Ovary (tissue), 9 donors: ENCODE results near the gene SLC2A13. TPM values are rescaled to one million over a fixed set of nuclear protein-coding genes. Genes with fewer than 3 reads are reported as not detected.

Experiments used
- DNase-seq, 5 donors: peaks; one replicate each; pipeline ENCODE4 v3.0.0-alpha.2; 2019 to 2020
- H3K27ac ChIP-seq, 2 donors: fragments of 200-600 bp; one replicate each; pipeline versions ENCODE4 v1.5.1 to v1.8.0; 2019 to 2022
- H3K27me3 ChIP-seq: fragments of 200-600 bp; one replicate; pipeline ENCODE4 v1.8.0; 2022
- H3K36me3 ChIP-seq: fragments of 200-600 bp; sonication (generic); one replicate; pipeline ENCODE4 v1.5.1; 2019
- H3K4me1 ChIP-seq: one replicate; pipeline ENCODE4 v1.8.1; 2013; ENCODE audit warnings: mild to moderate bottlenecking, moderate library complexity; ENCODE audit not compliant: insufficient read depth
- H3K4me3 ChIP-seq: fragments of 200-600 bp; sonication (generic); one replicate; pipeline ENCODE4 v1.5.1; 2017
- H3K9me3 ChIP-seq, 2 donors: fragments of 200-600 bp in 1 of 2; sonication (generic) in 1 of 2; one replicate each; pipeline versions ENCODE4 v1.5.1 to v1.8.1; 2013 to 2019; ENCODE audit warnings: mild to moderate bottlenecking in 1 of 2, moderate library complexity in 1 of 2
- CTCF ChIP-seq, 3 donors: fragments of 450-650 bp in 2 of 3; fragments of 200-600 bp in 1 of 3; IDR thresholded peaks; one replicate each; pipeline versions ENCODE4 v1.5.1 to v1.8.0; 2016 to 2022; ENCODE audit warnings: antibody characterized with exemption in 3 of 3, mild to moderate bottlenecking in 1 of 3
- EP300 ChIP-seq: sonication (generic); formaldehyde crosslinking; IDR thresholded peaks from one replicate; pipeline ENCODE4 v1.6.1; 2017; ENCODE audit warnings: antibody characterized with exemption
- POLR2A ChIP-seq: fragments of 450-650 bp; IDR thresholded peaks from one replicate; pipeline ENCODE4 v1.6.1; 2017; ENCODE audit warnings: antibody characterized with exemption, mild to moderate bottlenecking, moderate library complexity
- WGBS, 3 donors: extraction: QIAGEN DNeasy Blood & Tissue Kit in 1 of 3; methylation state at CpG; one replicate each; pipeline versions ENCODE4 v1.1.5 to v1.1.7; 2013 to 2017; 5-methylcytosine and 5-hydroxymethylcytosine counted together
- intact Hi-C, 4 donors: fragments of 100-400 bp; cut with DNase I; formaldehyde crosslinking; loops; one replicate each; pipeline versions ENCODE4 v1.11.0 to v1.15.1; 2022 to 2023
- polyA plus RNA-seq, 2 donors: library from polyadenylated mRNA; stranded (reverse); fragments of 200-250 nt in 1 of 2; fragments of 350-450 nt in 1 of 2; fragmentation: Illumina TruSeq in 1 of 2; extraction: RNeasy Lipid Tissue Mini Kit (QIAGEN cat#74804) in 1 of 2; gene quantifications; one replicate each; pipeline ENCODE4 v1.2.3, GENCODE V29; 2013 to 2014
- total RNA-seq, 7 donors: library from RNA; depleted of rRNA in 2 of 7; stranded (reverse); fragments of >200 nt in 2 of 7; fragmentation: NEBNext Ultra II Directional in 3 of 7; extraction: Animal tissue kit (Norgen Biotek cat#: 25700) in 3 of 7; gene quantifications; one replicate each; pipeline versions ENCODE4 v1.1.0 to v1.2.4, GENCODE V29; 2016 to 2023
- donor health status: DM: no; HTN: no; CAD: no; lungs with moderate emphysema.
- donor health status: DM: no; HTN: no; CAD: no.
- donor health status: Bipolar disorder and iron deficiency.
- donor health status: DM: yes; HTN: yes; CAD: no.
- donor health status: DM: no; HTN: no; CAD: no.
- donor health status: DM: yes; HTN: yes; CAD: no.

Gene SLC2A13
- total and polyA plus RNA-seq, 9 donors: 2.3 to 24.3 (median 7.9) TPM

- peaks cover 3% of the 10 kb centered on the region for H3K4me1 ChIP-seq
- WGBS, 3 donors: 77 to 84% (median 77%) methylated on average over 2 of the region's 2 CpGs
- H3K27me3 ChIP-seq: no peaks in the 10 kb centered on the region
- no peak for TF ChIP-seq POLR2A
- no peak for TF ChIP-seq EP300
- TF ChIP-seq CTCF (IDR thresholded peaks at IDR 0.05): no peak
- intact Hi-C loops: no loop called here
- H3K36me3 ChIP-seq: no peaks in the 10 kb centered on the region
- H3K27ac ChIP-seq: no peak overlapping the region
- H3K9me3 ChIP-seq: no peaks in the 10 kb centered on the region
- H3K4me3 ChIP-seq: no peak overlapping the region
- DNase-seq: no peak
These were observed 332.6 kb downstream of the SLC2A13 start for GRCh38 chr12:39773266-39773665.

GRCh38 chr12:39772821-39773259 lies 333.0 kb downstream of the SLC2A13 start:
- no peak overlapping the region for H3K27ac ChIP-seq
- intact Hi-C loops: no loop called here
- peaks cover 3% of the 10 kb centered on the region for H3K4me1 ChIP-seq
- 17 to 23% (median 17%) methylated on average over 3 of the region's 3 CpGs for WGBS, 3 donors
- H3K9me3 ChIP-seq: no peaks in the 10 kb centered on the region
- no peak for DNase-seq
- H3K36me3 ChIP-seq: no peaks in the 10 kb centered on the region
- TF ChIP-seq POLR2A: no peak
- no peak for TF ChIP-seq CTCF (IDR thresholded peaks at IDR 0.05)
- TF ChIP-seq EP300: no peak
- H3K27me3 ChIP-seq: no peaks in the 10 kb centered on the region
- H3K4me3 ChIP-seq: no peak overlapping the region

- intact Hi-C loops: no loop called here
- no peaks in the 10 kb centered on the region for H3K27me3 ChIP-seq
- TF ChIP-seq CTCF (IDR thresholded peaks at IDR 0.05) (no peak), POLR2A (no peak), EP300 (no peak)
- no peak overlapping the region for H3K4me3 ChIP-seq
- H3K27ac ChIP-seq: no peak overlapping the region
- 94 to 97% (median 96%) methylated on average over 1 of the region's 1 CpG for WGBS, 3 donors
- H3K36me3 ChIP-seq: no peaks in the 10 kb centered on the region
- H3K4me1 ChIP-seq: peaks cover 3% of the 10 kb centered on the region
- no peaks in the 10 kb centered on the region for H3K9me3 ChIP-seq
- no peak for DNase-seq
These were observed 334.4 kb downstream of the SLC2A13 start for GRCh38 chr12:39771456-39771855.

GRCh38 chr12:39764944-39765560 lies 340.8 kb downstream of the SLC2A13 start:
- TF ChIP-seq POLR2A (no peak), CTCF (IDR thresholded peaks at IDR 0.05) (peak; percentile 34 to 74 (median 46))
- Histone ChIP-seq H3K4me3 (no peak overlapping the region), H3K9me3 (no peaks in the 10 kb centered on the region), H3K27me3 (no peaks in the 10 kb centered on the region), H3K4me1 (no peaks in the 10 kb centered on the region), H3K36me3 (no peaks in the 10 kb centered on the region), H3K27ac (no peak overlapping the region)
- no peak for DNase-seq
- 34 to 40% (median 37%) methylated on average over 3 of the region's 3 CpGs for WGBS, 3 donors
- intact Hi-C loops: loop anchor here in 3 of 4 donors (5.0 to 10.0 kb wide), 2 partner anchors 340 to 342 kb away; partner anchors contain the start of gene SLC2A13 (in 3 of the 3)
